Vagina (tissue), 2 donors: ENCODE measurements around the gene SMR3B. TPM values are rescaled to one million over a fixed set of nuclear protein-coding genes. Genes with fewer than 3 reads are reported as not detected.

Source experiments
- DNase-seq, 2 donors: peaks; one replicate each; pipeline ENCODE4 v3.0.0-alpha.2; 2017; ENCODE audit errors: extremely low spot score in 2 of 2
- H3K27ac ChIP-seq: fragments of 200-600 bp; sonication (generic); one replicate; pipeline ENCODE4 v1.5.1; 2019
- H3K27me3 ChIP-seq: fragments of 200-600 bp; sonication (generic); one replicate; pipeline ENCODE4 v1.5.1; 2019
- H3K36me3 ChIP-seq, 2 donors: fragments of 200-600 bp; sonication (generic); one replicate each; pipeline ENCODE4 v1.5.1; 2017 to 2019
- H3K4me1 ChIP-seq: fragments of 200-600 bp; sonication (generic); one replicate; pipeline ENCODE4 v1.5.1; 2019
- H3K4me3 ChIP-seq, 2 donors: fragments of 200-600 bp; sonication (generic); 1 replicate in 1 of 2; 2 replicates in 1 of 2; pipeline ENCODE4 v1.5.1; 2016 to 2019
- H3K9me3 ChIP-seq: fragments of 200-600 bp; sonication (generic); one replicate; pipeline ENCODE4 v1.5.1; 2019
- CTCF ChIP-seq, 3 experiments: fragments of 450-650 bp in 2 of 3; fragments of 200-600 bp in 1 of 3; sonication (generic) in 1 of 3; IDR thresholded peaks; one replicate each; pipeline ENCODE4 v1.5.1; 2017 to 2019; ENCODE audit warnings: antibody characterized with exemption in 3 of 3, mild to moderate bottlenecking in 2 of 3, moderate library complexity in 2 of 3
- POLR2A ChIP-seq, 2 donors: fragments of 450-650 bp; IDR thresholded peaks; one replicate each; pipeline ENCODE4 v1.6.1; 2017; ENCODE audit warnings: antibody characterized with exemption in 2 of 2, mild to moderate bottlenecking in 2 of 2, moderate library complexity in 2 of 2
- POLR2AphosphoS5 ChIP-seq, 2 donors: sonication (generic); formaldehyde crosslinking; IDR thresholded peaks; one replicate each; pipeline ENCODE4 v1.9.0; 2017; ENCODE audit warnings: antibody characterized with exemption in 2 of 2, mild to moderate bottlenecking in 2 of 2, low read depth in 1 of 2; ENCODE audit not compliant: insufficient read depth in 1 of 2
- intact Hi-C: fragments of 100-400 bp; cut with DNase I; formaldehyde crosslinking; loops from one replicate; pipeline ENCODE4 v1.15.1; 2023
- total RNA-seq: library from RNA; depleted of rRNA; stranded (reverse); fragments of >200 nt; gene quantifications from one replicate; pipeline ENCODE4 v1.2.3, GENCODE V29; 2016

Gene SMR3B
- not detected for total RNA-seq

GRCh38 chr4:70382691-70383181, at the start of gene SMR3B:
Gene SMR3B (plus strand): TSS chr4:70383131. CDS start chr4:70384511, 1,380 bp downstream.
- no peaks in the 10 kb centered on the region for H3K27me3 ChIP-seq
- intact Hi-C loops, result no loop called here
- DNase-seq, result no peak
- no peaks in the 10 kb centered on the region for H3K4me1 ChIP-seq
- TF ChIP-seq POLR2AphosphoS5 (IDR thresholded peaks at IDR 0.05; ENCODE audit: insufficient read depth in 1 of 2, low read depth in 1 of 2) (no peak), POLR2A (IDR thresholded peaks at IDR 0.05) (no peak), CTCF (IDR thresholded peaks at IDR 0.05) (no peak)
- no peaks in the 10 kb centered on the region for H3K36me3 ChIP-seq
- H3K4me3 ChIP-seq, result no peak within 1 kb of the TSS
- H3K27ac ChIP-seq, result no peak within 1 kb of the TSS
- no peaks in the 10 kb centered on the region for H3K9me3 ChIP-seq

- no peak within 1 kb of the TSS for H3K27ac ChIP-seq
- H3K9me3 ChIP-seq, result no peaks in the 10 kb centered on the region
- no peaks in the 10 kb centered on the region for H3K4me1 ChIP-seq
- H3K4me3 ChIP-seq, result no peak within 1 kb of the TSS
- TF ChIP-seq POLR2A (IDR thresholded peaks at IDR 0.05) (no peak), CTCF (IDR thresholded peaks at IDR 0.05) (no peak), POLR2AphosphoS5 (IDR thresholded peaks at IDR 0.05; ENCODE audit: insufficient read depth in 1 of 2, low read depth in 1 of 2) (no peak)
- DNase-seq, result no peak
- no peaks in the 10 kb centered on the region for H3K36me3 ChIP-seq
- no peaks in the 10 kb centered on the region for H3K27me3 ChIP-seq
- intact Hi-C loops, result no loop called here
Measured at GRCh38 chr4:70334681-70335080, 48.2 kb upstream of the SMR3B start, which contains the start of gene CABS1. Gene CABS1 (plus strand): TSS chr4:70334981. CDS start chr4:70335040, 59 bp downstream.

GRCh38 chr4:70336043-70336442, 46.9 kb upstream of the SMR3B start:
- intact Hi-C loops, result no loop called here
- no peak for TF ChIP-seq POLR2AphosphoS5 (IDR thresholded peaks at IDR 0.05; ENCODE audit: insufficient read depth in 1 of 2, low read depth in 1 of 2)
- no peak for TF ChIP-seq CTCF (IDR thresholded peaks at IDR 0.05)
- no peak for TF ChIP-seq POLR2A (IDR thresholded peaks at IDR 0.05)
- no peaks in the 10 kb centered on the region for H3K36me3 ChIP-seq
- no peaks in the 10 kb centered on the region for H3K4me1 ChIP-seq
- no peaks in the 10 kb centered on the region for H3K9me3 ChIP-seq
- H3K27me3 ChIP-seq, result no peaks in the 10 kb centered on the region
- H3K4me3 ChIP-seq, result no peak overlapping the region
- DNase-seq, result no peak
- no peak overlapping the region for H3K27ac ChIP-seq

DNA sequence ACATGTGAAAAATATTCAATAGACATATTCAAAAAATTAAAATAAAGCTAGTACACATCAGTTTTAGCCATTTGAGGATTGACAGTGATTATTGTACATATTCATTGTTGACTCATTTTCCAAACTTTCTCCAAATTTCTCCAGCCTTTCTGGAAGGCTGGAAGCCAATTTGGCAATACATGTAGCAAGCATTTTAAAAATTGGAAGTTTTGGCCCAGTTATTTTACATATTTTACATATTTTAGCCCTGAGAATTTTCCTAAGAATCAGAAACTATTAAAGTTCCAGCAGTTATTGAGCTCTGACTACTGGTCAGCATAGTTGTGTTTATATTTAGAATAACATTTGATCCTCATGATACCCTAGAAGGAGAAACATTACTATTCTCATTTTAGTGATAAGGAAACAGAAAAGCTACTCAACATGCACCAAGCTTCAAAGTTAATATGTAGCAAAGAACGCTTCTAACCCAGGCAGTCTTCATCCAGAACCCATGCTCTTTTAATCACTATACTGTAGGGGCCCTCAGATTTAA, 45.0 kb upstream of the SMR3B start:
- no peak for DNase-seq
- Histone ChIP-seq H3K4me3 (no peak overlapping the region), H3K36me3 (no peaks in the 10 kb centered on the region), H3K27me3 (no peaks in the 10 kb centered on the region), H3K27ac (no peak overlapping the region), H3K4me1 (no peaks in the 10 kb centered on the region), H3K9me3 (no peaks in the 10 kb centered on the region)
- intact Hi-C loops, result no loop called here
- TF ChIP-seq POLR2AphosphoS5 (IDR thresholded peaks at IDR 0.05; ENCODE audit: insufficient read depth in 1 of 2, low read depth in 1 of 2), result no peak
- no peak for TF ChIP-seq POLR2A (IDR thresholded peaks at IDR 0.05)
- TF ChIP-seq CTCF (IDR thresholded peaks at IDR 0.05), result no peak

GRCh38 chr4:70356185-70356584, 26.7 kb upstream of the SMR3B start:
- no peak for DNase-seq
- no peaks in the 10 kb centered on the region for H3K9me3 ChIP-seq
- H3K4me1 ChIP-seq, result no peaks in the 10 kb centered on the region
- H3K27me3 ChIP-seq, result no peaks in the 10 kb centered on the region
- no peak for TF ChIP-seq POLR2AphosphoS5 (IDR thresholded peaks at IDR 0.05; ENCODE audit: insufficient read depth in 1 of 2, low read depth in 1 of 2)
- no peak for TF ChIP-seq POLR2A (IDR thresholded peaks at IDR 0.05)
- TF ChIP-seq CTCF (IDR thresholded peaks at IDR 0.05), result no peak
- intact Hi-C loops, result no loop called here
- H3K27ac ChIP-seq, result no peak overlapping the region
- H3K36me3 ChIP-seq, result no peaks in the 10 kb centered on the region
- no peak overlapping the region for H3K4me3 ChIP-seq
